Omental fat pad (tissue), 4 donors: ENCODE data around the gene FABP7. TPM values are rescaled to one million over a fixed set of nuclear protein-coding genes. Genes with fewer than 3 reads are reported as not detected.
"Not testable (repeated sequence)": the region's sequence is repeated elsewhere in the genome, so short reads cannot be mapped to it uniquely, and the experiment has no call there.

Experiments
- ATAC-seq: fragments of 150-250 bp; one replicate; pipeline ENCODE4 v1.9.1; 2016; ENCODE audit warnings: mild to moderate bottlenecking, moderate library complexity; ENCODE audit not compliant: low FRiP score
- DNase-seq: peaks from one replicate; pipeline ENCODE4 v3.0.0-alpha.2; 2019; ENCODE audit warnings: low spot score
- total RNA-seq, 4 donors: library from RNA; depleted of rRNA; stranded (reverse); fragments of >200 nt; gene quantifications; one replicate each; pipeline ENCODE4 v1.1.0, GENCODE V29; 2016
- TF ChIP-seq, protein P1 (sequence below), 3 donors: fragments of 450-650 bp; IDR thresholded peaks; one replicate each; pipeline ENCODE4 v1.5.1; 2016 to 2017; ENCODE audit warnings: antibody characterized with exemption in 3 of 3, mild to moderate bottlenecking in 3 of 3, moderate library complexity in 2 of 3

FABP7 gene
- total RNA-seq, 4 donors from 2014 or later, result not detected

DNA sequence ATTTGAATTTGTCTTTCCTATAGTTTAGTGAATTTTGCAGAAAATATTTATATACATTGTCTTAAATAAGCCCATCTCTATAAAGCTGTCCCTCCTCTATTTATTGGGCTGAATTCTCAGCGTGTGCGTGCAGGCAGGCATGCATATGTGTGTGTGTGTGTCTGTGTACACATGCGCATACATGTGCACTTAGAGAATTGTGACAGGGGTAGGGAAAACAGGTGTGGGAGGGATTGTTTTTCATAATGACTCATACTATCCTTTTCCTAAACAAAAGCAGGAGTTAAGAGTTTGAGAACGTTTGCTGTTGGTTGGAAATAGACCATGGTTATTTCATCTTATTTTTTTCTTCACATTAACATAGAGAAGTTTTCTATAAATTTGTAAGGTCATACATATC, 43.4 kb upstream of the FABP7 start:
- no peak for ATAC-seq
- TF ChIP-seq, protein P1, sequence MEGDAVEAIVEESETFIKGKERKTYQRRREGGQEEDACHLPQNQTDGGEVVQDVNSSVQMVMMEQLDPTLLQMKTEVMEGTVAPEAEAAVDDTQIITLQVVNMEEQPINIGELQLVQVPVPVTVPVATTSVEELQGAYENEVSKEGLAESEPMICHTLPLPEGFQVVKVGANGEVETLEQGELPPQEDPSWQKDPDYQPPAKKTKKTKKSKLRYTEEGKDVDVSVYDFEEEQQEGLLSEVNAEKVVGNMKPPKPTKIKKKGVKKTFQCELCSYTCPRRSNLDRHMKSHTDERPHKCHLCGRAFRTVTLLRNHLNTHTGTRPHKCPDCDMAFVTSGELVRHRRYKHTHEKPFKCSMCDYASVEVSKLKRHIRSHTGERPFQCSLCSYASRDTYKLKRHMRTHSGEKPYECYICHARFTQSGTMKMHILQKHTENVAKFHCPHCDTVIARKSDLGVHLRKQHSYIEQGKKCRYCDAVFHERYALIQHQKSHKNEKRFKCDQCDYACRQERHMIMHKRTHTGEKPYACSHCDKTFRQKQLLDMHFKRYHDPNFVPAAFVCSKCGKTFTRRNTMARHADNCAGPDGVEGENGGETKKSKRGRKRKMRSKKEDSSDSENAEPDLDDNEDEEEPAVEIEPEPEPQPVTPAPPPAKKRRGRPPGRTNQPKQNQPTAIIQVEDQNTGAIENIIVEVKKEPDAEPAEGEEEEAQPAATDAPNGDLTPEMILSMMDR (IDR thresholded peaks at IDR 0.05), result no peak

GRCh38 chr6:122736616-122737015, 42.9 kb upstream of the FABP7 start:
- TF ChIP-seq, protein P1 (IDR thresholded peaks at IDR 0.05), result no peak
- ATAC-seq, result no peak
- no peak for DNase-seq

More for the DNA sequence above, 43.4 kb upstream of the FABP7 start:
- no peak for DNase-seq

- DNase-seq (no peak), ATAC-seq (no peak)
- TF ChIP-seq, protein P1 (IDR thresholded peaks at IDR 0.05), result no peak
These were observed 39.4 kb upstream of the FABP7 start for GRCh38 chr6:122740091-122740490.

- DNase-seq (no peak), ATAC-seq (no peak)
- TF ChIP-seq, protein P1 (IDR thresholded peaks at IDR 0.05), result no peak
These were observed 38.6 kb upstream of the FABP7 start for GRCh38 chr6:122740936-122741335.

DNA sequence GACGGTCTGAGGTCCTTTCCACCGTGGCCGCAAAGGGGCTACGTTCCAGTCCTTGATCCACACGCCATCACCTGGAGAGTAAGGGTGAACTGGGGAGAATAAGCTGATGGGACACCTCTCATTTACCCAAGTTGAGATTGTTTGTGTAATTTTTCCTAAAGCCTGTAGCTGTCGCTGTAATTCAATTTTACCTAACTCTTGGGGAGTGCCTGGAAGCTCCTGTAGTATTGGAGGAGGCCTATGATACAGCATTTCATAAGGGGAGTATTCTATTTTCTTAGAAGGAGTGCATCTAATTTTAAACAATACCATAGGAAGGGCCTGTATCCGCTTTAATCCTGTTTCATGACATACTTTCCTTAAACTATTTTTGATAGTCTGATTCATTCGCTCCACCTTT, 35.3 kb upstream of the FABP7 start:
- DNase-seq, ATAC-seq: not testable (repeated sequence)

DNA sequence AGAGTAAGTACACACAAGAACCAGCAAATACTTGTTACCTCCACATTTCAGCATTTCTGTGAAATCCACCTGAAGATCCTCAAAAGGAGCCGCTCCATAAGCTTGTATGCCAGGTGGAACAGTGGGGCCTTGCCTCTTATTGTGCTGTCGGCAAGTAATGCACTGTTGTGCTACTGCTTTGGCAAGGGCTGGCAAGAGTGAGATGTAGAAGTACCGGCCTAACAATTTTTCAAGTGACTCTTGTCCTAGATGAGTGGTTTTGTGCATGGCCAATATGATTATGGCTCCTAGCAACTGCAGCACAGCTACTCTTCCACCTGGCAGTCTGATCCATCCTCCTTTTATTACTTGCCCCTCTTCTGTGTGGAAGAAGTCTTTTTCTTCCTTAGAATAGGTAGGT, 34.7 kb upstream of the FABP7 start:
- DNase-seq, ATAC-seq: not testable (repeated sequence)

DNA sequence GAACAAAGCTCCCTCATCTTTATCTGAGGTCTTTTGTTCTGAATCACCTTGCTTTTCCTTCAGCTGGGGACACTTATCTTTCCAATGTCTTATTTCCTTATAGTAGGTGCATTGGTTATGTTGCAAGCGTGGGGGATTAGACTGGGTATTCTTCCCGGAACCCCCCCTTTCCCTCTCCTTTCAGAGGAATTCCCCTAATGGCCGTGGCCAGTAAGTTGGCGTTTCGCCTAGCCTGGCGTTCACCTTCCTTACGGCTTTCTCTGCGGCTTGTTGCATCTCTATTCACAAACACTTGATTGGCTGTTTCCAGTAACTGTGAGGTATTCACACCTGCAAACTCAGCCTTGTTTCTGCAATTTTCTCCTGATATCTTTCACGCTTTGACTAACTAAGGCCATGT, 32.8 kb upstream of the FABP7 start:
- no peak for DNase-seq
- TF ChIP-seq, protein P1 (IDR thresholded peaks at IDR 0.05), result no peak
- no peak for ATAC-seq

DNA sequence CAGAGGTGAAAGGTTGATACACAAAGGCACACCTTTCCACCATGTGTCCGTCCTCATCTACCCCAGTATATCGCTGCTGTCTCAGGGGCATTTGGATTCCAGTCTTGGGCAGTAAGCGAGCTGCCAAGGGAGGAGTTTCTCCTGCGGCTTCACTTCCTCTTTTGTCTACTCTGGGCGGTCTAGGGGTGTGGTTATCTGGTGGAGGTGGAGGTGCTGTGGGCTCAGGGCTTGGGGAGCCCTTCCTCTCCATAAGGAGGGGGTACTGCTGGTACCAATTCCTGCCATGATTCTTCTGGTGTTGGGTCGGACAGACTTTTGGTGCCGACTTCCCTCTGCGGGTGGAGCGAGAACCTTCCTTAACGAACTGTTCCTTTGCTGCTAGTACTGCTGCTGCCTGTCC, 31.9 kb upstream of the FABP7 start:
- DNase-seq (no peak), ATAC-seq (no peak)
- TF ChIP-seq, protein P1 (IDR thresholded peaks at IDR 0.05), result no peak

GRCh38 chr6:122748945-122749344, 30.6 kb upstream of the FABP7 start:
- DNase-seq, ATAC-seq: not testable (repeated sequence)
